Stimulated activated CD4-positive, alpha-beta T cell treated with anti-CD3 and anti-CD28 coated beads, Interleukin-2, amount 100 ng/mL, for 24 hours (primary cell): Measurements from ENCODE around the gene TSEN2.
A peak's percentile ranks its signal among the peaks of the same experiment; 100 is the strongest.
"Not testable (repeated sequence)": the region's sequence is repeated elsewhere in the genome, so short reads cannot be mapped to it uniquely, and the experiment has no call there.

Experiments used
- DNase-seq, 2 donors: peaks; one replicate each; pipeline ENCODE4 v3.0.0-alpha.2; 2020

Gene TSEN2

GRCh38 chr3:12472796-12473195 lies 11.5 kb upstream of the TSEN2 start:
- DNase-seq, result no peak

GRCh38 chr3:12473511-12473910 lies 10.8 kb upstream of the TSEN2 start:
- DNase-seq, result no peak

- no peak for DNase-seq
These were observed 7.9 kb upstream of the TSEN2 start for GRCh38 chr3:12476238-12476897.

GRCh38 chr3:12477256-12477655 lies 7.0 kb upstream of the TSEN2 start:
- no peak for DNase-seq

GRCh38 chr3:12478326-12478725 lies 6.0 kb upstream of the TSEN2 start:
- DNase-seq, result no peak

GRCh38 chr3:12479198-12479597 lies 5.1 kb upstream of the TSEN2 start:
- not testable (repeated sequence) for DNase-seq

- DNase-seq, result peak in 1 of 2 donors; percentile 20
These were observed 4.3 kb upstream of the TSEN2 start for GRCh38 chr3:12479919-12480427.

- no peak for DNase-seq
These were observed 870 bp upstream of the TSEN2 start for GRCh38 chr3:12483410-12483809.

GRCh38 chr3:12483872-12484197 lies 445 bp upstream of the TSEN2 start:
- no peak for DNase-seq

GRCh38 chr3:12484983-12485327 lies 675 bp downstream of the TSEN2 start:
- no peak for DNase-seq

GRCh38 chr3:12486001-12486400 lies 1.7 kb downstream of the TSEN2 start:
- DNase-seq, result no peak

GRCh38 chr3:12486916-12487315 lies 2.6 kb downstream of the TSEN2 start:
- no peak for DNase-seq

- no peak for DNase-seq
These were observed 3.1 kb downstream of the TSEN2 start for GRCh38 chr3:12487336-12487735.

- no peak for DNase-seq
These were observed 3.5 kb downstream of the TSEN2 start for GRCh38 chr3:12487786-12488185.

GRCh38 chr3:12489368-12489767 lies 5.1 kb downstream of the TSEN2 start:
- DNase-seq, result no peak

GRCh38 chr3:12489832-12490231 lies 5.6 kb downstream of the TSEN2 start:
- no peak for DNase-seq

GRCh38 chr3:12490547-12490946 lies 6.3 kb downstream of the TSEN2 start:
- DNase-seq, result no peak

GRCh38 chr3:12495749-12496452 lies 11.6 kb downstream of the TSEN2 start:
- no peak for DNase-seq

- DNase-seq, result no peak
These were observed 12.1 kb downstream of the TSEN2 start for GRCh38 chr3:12496453-12496761.

GRCh38 chr3:12499474-12499873 lies 15.2 kb downstream of the TSEN2 start:
- DNase-seq, result no peak

GRCh38 chr3:12501360-12502020 lies 17.2 kb downstream of the TSEN2 start:
- no peak for DNase-seq

GRCh38 chr3:12503126-12503957 lies 19.1 kb downstream of the TSEN2 start:
- no peak for DNase-seq

GRCh38 chr3:12506201-12506709 lies 22.0 kb downstream of the TSEN2 start:
- no peak for DNase-seq
